ENCODE measurements around the gene CEP170.
"Not testable (repeated sequence)": the region's sequence is repeated elsewhere in the genome, so short reads cannot be mapped to it uniquely, and the experiment has no call there.

CEP170 gene

DNA sequence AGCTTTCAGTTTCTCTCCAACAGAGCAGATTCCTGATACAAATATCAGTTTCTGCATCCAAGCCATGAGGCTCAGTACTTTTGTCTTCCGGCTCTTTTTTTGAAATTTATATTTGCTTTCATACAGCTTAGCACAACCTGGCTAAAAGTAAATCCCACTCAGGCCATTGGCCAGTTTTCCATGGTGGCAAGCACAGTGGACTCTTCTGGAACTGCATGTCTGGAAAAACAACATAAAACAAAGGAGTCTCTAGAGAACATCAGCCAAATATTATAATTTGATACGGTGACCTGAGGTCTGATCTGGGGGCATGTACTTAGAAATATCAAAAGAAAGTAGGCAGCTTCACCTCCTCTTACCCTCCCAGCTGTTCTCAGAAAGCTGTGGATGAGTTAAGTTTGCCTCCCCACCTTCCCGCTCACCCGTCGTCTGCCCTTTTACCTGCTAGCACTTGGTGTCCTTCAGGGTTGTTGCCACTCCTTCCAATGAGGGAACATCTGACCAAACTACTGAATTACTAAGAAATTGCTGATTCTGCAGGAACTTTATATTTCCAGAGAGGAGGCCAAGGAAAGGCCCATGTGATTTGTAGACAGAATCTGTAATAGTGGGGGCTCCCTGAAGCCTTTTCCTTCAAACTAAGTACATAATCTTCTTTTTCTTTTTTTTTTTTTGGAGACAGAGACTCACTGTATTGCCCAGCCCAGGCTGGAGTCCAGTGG lies 136.3 kb downstream of the CEP170 start:
- DNase-seq; ATAC-seq; H3K27me3 Mint-ChIP-seq; H3K9me3 Mint-ChIP-seq; H3K4me3 Mint-ChIP-seq; H3K27ac Mint-ChIP-seq; H3K36me3 Mint-ChIP-seq (ENCODE audit: low read depth): not testable (repeated sequence)
- H3K4me1 Mint-ChIP-seq = peaks cover 11% of the 10 kb centered on the region

DNA sequence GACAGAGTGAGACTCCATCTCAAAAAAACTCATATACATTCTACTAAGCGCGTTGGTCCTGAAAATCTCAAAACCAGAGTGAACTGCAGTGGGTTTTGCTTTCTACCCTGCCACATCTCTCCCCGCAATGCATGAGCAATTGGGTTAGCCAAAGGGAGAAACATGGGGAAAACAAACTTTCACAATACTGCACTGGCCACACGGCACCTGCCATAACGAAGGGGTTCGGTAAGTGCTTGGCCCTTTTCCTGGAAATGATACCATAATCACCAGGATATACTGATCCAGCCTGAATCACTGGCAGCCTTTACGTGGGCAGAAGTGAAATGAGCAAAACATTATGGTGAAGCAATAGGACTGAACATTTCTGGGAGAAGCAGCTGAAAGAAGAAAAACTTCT lies 138.9 kb downstream of the CEP170 start:
- not testable (repeated sequence) for H3K27me3 Mint-ChIP-seq; H3K36me3 Mint-ChIP-seq (ENCODE audit: low read depth); H3K9me3 Mint-ChIP-seq; DNase-seq; H3K4me3 Mint-ChIP-seq; ATAC-seq; H3K4me1 Mint-ChIP-seq; H3K27ac Mint-ChIP-seq

DNA sequence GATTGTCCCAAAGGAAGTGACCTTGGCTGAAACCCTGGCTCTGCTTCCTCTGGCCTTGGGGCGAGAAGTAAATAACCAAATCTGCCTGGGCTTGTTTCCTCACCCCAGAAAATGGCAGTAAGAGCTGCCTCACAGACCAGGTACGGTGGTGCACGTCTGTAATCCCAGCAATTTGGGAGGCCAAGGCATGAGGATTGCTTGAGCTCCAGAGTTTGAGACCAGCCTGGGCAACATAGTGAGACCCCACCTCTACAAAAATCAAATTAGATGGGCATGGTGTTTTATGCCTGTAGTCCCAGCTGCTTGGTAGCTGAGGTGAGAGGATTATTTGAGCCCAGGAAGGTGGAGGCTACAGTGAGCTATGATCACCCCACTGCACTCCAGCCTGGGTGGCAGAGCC lies 140.3 kb downstream of the CEP170 start:
- H3K27me3 Mint-ChIP-seq; H3K36me3 Mint-ChIP-seq (ENCODE audit: low read depth); DNase-seq; ATAC-seq; H3K27ac Mint-ChIP-seq; H3K4me3 Mint-ChIP-seq; H3K9me3 Mint-ChIP-seq; H3K4me1 Mint-ChIP-seq: not testable (repeated sequence)

DNA sequence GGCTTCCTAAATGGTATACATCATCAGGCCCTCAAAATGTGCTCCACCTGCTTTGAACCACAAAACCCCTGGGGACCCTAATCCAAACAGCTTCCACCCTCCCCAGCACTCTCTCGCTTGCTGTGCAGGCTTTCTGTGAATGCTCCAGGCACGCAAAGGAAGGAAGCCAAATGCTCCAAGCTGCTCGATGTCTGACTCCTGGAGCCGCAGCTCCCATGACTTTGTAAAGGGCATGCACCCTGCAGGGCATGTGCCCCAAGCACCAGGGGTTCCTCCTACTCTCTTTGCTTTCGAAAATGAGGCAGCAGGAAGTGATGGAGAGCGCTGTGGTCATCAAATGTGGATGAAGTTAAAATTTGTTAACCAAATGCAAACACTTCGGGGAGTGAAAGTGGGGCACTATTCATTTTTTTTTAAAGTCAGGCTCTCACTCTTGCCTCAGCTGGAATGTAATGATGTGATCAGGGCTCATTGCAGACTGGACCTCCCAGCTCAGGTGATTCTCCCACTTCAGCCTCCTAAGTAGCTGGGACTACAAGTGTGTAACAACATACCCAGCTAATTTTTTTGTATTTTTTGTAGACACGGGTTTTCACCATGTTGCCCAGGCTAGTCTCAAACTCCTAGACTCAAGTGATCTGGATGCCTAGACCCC lies 140.9 kb downstream of the CEP170 start:
- ATAC-seq = peak; percentile 79
- H3K9me3 Mint-ChIP-seq; H3K4me3 Mint-ChIP-seq; H3K27ac Mint-ChIP-seq; H3K27me3 Mint-ChIP-seq; DNase-seq; H3K36me3 Mint-ChIP-seq (ENCODE audit: low read depth); H3K4me1 Mint-ChIP-seq: not testable (repeated sequence)

DNA sequence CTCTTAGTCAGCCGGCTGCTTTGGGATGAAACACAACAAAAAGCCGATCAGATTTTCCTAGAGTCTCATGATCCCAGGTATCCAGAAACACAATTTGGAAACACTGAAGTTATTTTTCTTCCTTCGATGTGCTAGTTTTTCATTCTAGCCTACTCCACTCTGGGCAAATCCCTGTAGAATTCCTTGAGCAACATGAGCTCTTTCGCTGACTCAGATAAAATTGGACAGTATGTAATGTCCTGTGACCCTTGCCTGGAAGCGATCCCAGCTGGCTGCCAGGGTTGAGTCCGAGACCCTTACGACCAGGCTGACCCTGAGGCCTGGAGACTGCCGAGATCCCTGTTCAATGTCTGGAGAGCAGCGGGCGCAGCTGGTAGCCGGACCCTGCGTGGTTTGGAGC lies 147.9 kb downstream of the CEP170 start:
- H3K27me3 Mint-ChIP-seq; DNase-seq; H3K4me3 Mint-ChIP-seq; H3K9me3 Mint-ChIP-seq; H3K4me1 Mint-ChIP-seq; H3K27ac Mint-ChIP-seq; H3K36me3 Mint-ChIP-seq (ENCODE audit: low read depth); ATAC-seq: not testable (repeated sequence)

DNA sequence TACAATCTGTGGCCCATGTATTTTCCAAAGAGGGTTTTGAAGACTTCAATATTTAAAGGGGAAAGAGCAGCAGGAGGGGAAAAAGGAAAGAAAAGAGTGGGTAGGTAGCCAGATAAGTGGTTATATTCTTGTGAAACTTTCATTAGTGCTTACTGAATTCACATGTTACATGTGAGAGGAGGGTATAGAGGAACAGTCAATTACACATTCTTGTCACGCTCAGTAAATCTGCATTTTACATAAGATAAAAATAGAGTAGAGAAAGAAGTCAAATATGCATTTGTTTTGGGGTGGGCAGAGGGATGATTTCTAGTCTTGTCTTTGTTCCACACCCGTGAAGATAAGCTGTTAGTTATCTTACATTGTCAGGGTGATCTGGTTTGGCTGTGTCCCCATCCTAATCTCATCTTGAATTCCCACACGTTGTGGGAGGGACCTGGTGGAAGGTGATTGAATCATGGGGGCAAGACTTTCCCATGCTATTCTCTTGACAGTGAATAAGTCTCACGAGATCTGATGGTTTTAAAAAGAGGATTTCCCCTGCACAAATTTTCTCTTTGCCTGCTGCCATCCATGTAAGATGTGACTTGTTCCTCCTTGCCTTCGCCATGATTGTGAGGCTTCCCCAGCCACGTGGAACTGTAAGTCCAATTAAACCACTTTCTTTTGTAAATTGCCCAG lies 149.3 kb downstream of the CEP170 start:
- not testable (repeated sequence) for H3K9me3 Mint-ChIP-seq; H3K36me3 Mint-ChIP-seq (ENCODE audit: low read depth); H3K27me3 Mint-ChIP-seq; H3K4me1 Mint-ChIP-seq; H3K27ac Mint-ChIP-seq; DNase-seq; H3K4me3 Mint-ChIP-seq; ATAC-seq

DNA sequence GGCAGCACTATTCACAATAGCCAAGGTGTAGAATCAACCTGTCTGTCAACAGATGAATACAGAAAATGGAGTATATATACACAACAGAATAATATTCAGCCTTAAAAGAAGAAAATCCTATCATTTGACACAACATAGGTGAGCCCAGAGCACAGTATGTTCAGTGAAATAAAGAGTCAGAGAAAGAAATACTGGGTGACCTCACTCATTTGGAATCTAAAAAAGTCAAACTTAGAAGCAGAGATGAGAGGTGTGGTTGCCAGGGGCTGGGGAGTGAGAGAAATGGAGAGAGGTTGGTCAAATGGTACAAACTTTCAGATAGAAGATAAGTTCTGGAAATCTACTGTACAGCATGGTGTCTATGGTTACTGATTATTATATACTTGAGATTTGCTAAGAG lies 150.0 kb downstream of the CEP170 start:
- not testable (repeated sequence) for ATAC-seq; H3K4me3 Mint-ChIP-seq; H3K9me3 Mint-ChIP-seq; H3K36me3 Mint-ChIP-seq (ENCODE audit: low read depth); H3K27me3 Mint-ChIP-seq; H3K27ac Mint-ChIP-seq; DNase-seq; H3K4me1 Mint-ChIP-seq

DNA sequence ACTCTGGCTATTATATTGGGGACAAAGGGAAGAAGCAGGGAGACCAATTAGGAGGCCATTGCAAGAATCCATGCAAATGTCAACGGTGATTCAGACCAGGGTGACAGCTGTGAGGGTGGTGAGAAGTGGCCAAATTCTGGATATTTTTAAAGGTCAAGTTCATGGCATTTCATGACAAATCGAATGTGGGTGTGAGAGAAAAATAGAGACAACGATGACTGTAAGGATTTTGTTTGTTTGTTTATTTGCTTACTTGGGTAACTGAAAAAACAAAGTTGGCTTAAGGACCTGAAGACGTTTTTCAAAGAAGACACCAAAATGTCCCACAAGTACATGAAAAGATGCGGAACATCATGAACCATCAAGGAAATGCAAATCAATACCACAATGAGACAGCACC lies 150.6 kb downstream of the CEP170 start:
- H3K9me3 Mint-ChIP-seq; H3K27ac Mint-ChIP-seq; ATAC-seq; H3K4me3 Mint-ChIP-seq; H3K27me3 Mint-ChIP-seq; DNase-seq; H3K4me1 Mint-ChIP-seq; H3K36me3 Mint-ChIP-seq (ENCODE audit: low read depth): not testable (repeated sequence)

DNA sequence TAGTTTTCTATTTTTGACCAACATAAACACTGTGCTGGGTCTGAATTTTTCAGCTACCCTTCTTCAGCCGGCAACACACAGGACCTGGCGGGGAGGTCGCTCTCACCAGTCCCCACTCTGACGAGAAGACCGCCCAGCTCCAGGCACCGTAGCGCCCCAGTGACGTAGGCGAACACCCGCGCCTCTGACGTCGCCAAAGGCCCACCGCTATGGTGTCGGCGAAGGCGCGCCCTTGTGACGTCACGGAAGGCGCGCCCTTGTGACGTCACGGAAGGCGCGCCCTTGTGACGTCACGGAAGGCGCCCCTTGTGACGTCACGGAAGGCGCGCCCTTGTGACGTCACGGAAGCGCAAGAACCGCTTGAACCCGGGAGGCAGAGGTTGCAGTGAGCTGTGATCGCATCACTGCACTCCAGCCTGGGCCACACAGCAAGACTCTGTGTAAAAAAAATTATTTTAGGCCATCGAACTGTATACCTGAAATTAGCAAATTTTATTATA lies 153.5 kb downstream of the CEP170 start:
- DNase-seq (peak; percentile 69), ATAC-seq (peak; percentile 89)
- not testable (repeated sequence) for H3K27me3 Mint-ChIP-seq; H3K4me1 Mint-ChIP-seq; H3K9me3 Mint-ChIP-seq; H3K36me3 Mint-ChIP-seq (ENCODE audit: low read depth)
- H3K4me3 Mint-ChIP-seq = peak overlapping the region; percentile 75
- H3K27ac Mint-ChIP-seq = peak overlapping the region; percentile 83

DNA sequence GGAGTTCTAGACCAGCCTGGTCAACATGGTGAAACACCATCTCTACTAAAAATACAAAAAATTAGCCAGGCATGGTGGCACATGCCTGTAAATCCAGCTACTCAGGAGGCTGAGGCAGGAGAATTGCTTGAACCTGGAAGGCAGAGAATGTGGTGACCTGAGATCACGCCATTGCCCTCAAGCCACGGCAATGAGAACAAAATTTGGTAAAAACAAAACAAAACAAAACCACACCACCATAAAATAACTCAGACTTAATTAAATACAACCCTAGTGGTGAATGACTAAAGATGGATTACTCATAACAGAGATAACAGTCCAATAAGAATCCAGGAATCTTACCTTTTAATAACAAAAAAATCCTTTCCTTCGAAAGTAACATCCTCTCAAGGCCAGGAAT lies 167.7 kb downstream of the CEP170 start:
- not testable (repeated sequence) for H3K27ac Mint-ChIP-seq; DNase-seq; H3K27me3 Mint-ChIP-seq; H3K4me1 Mint-ChIP-seq; H3K4me3 Mint-ChIP-seq; H3K36me3 Mint-ChIP-seq (ENCODE audit: low read depth); H3K9me3 Mint-ChIP-seq; ATAC-seq

Data from activated naive CD8-positive, alpha-beta T cell treated with anti-CD3 and anti-CD28 coated beads, Interleukin-2, amount 50 U/mL, for 24 hours (primary cell).